Right hindlimb (tissue), 1 donor: Measurements from ENCODE around the gene FGF12.

Experiments used
- DNase-seq: peaks from one replicate; pipeline ENCODE4 v3.0.0-alpha.2; 2018

The FGF12 gene

DNA sequence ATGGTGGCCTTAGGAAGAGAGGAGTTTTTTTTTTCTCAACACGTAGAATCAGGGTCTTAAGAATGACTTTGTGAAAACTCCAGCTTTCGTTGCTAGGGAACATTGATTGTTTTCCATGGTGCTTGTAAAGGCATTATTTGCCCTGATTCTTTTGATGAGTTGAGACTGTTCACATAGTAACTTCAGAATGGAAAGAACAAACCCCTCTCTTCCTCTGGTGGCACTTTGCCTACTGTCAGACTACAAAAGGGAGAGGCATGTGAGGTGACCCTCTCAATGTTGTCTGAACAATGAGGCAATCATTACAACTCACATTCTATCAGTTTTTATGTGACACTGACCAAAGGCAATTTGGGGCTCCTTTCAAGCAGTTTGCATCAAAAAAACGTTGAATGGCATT is 477.8 kb downstream of the FGF12 start:
- DNase-seq: no peak

DNA sequence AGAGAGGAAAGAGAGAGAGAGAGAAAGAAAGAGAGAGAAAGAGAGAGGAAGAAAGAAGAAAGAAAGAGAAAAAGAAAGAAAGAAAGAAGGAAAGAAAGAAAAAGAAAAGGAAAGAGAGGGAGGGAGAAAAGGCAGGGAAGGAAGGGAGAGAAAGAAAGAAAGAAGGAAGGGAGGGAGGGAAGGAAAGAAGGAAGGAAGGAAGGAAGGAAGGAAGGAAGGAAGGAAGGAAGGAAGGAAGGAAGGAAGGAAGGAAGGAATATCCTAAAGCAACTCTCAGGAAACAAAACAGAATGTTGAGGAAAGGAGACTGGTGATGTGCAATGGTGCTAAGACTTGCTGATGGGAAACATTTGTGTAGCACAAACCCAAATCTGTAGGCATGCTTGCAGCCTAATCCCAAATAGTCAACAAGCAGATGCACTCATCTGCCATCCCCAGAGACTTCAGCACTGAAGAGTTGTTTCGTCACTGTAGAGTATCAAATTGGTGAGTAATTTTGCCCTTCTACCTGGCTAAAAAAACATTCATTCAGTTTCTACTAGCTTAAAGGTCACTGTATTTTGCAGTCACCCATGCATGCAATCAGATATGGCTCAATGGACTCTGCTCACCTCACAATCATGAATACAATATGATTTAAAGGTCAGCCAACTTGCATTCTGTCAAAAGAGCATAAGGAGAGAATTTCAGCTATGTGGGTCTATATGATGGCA is 480.3 kb downstream of the FGF12 start:
- DNase-seq: no peak

DNA sequence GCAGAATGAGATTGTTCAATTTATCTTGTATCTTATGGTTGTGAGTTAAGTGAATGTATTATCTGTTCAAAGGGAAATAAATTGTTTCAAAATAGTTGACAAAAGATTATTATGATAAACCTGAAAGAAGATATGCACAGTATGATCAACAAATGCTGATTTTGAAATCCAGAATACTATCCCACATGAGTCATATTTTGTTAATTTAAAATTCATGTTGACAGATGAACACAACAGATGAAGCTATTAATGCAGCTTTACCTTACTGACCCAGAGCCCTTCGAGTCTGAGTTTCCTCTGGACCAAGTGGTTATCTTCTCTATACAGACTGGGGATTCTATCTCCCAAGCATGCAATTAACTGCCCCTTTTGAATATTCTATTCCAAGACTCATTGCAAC is 482.8 kb downstream of the FGF12 start:
- no peak for DNase-seq

DNA sequence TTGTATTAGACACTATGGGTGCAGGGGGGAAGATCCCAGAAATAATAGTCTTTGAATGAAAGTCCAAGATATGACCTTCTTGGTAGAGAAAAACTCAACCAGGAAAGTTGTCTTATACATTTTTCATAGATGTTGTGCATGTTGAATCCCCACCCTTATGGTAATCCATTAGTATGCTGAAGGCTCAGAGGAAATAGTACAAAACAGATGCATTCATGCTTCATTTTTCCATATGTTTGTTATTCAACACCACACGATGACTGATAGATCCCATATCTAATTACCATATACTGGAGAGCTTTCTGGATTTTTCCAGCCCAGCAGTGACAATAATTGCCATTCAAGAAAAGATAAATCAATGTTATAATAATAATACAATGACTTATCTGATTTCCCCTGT is 487.4 kb downstream of the FGF12 start:
- no peak for DNase-seq

DNA sequence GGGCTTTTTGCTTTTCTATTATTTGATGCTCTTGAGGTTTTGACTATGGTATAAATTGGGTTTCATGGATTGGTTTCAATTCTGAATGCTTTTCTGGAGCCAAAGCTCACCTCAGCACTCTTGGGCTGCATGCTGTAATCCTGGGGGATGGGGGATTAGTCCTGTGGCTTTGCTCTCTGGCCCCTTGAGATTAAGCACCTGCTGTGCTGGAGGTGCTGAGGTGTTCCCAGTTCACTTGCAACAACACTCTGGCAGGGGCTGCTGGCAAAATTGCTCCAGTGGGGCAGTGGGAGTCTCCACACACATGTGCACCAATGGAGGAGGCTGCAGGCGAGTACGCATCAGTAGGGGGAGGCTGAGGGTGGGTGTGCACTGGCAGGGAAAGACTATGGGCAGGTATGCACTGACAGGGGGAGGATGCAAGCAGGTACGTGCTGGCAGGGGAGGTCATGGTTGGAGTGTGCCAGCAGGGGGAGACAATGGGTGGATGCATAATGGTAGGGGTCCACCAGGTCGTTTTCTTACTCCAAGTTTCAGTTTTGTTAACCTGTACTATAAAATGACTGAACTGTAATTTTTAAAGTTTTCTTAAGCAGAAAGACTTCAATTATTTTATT is 489.2 kb downstream of the FGF12 start:
- no peak for DNase-seq

DNA sequence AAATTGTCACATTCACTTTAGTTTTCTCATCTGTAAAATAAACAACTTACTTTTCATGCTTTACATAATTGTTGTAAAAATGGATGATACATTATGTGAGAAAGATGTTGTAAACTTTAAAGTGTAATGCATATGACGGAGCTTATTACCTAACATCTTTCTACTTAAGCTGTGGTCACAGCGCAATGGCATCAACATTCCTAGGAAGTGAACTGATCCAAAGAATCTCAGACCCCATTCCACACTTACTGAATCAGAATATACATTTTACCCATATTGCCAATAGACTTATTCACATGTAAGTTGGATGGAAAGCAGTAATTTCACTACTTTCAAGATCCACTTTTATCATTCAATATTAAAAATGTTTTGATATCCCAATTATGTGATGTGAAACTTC is 497.5 kb downstream of the FGF12 start:
- DNase-seq: no peak

DNA sequence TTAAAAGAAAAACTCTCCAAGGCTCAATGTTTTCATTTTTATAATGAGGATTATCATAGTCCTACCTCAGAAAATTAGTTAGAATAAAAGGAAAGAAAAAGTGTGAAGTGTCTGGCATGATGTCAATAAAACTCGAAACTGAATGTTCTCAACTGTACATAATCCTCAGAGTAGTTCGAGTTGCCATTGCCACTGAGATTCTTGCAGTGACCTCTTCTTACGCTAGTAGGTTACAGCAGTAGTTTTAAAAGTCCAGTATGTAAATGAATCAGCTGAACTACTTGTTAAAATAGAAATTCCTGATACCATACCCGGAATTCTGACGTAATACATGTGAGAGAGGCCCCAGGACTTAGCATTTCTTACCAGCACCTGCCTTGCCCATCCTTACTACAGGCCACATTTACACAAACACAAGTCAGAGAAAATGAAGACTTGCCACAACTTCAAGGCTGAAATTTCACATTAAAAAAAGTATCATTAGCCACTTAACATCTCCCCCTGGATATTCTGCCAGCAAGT is 502.6 kb downstream of the FGF12 start:
- DNase-seq: no peak

DNA sequence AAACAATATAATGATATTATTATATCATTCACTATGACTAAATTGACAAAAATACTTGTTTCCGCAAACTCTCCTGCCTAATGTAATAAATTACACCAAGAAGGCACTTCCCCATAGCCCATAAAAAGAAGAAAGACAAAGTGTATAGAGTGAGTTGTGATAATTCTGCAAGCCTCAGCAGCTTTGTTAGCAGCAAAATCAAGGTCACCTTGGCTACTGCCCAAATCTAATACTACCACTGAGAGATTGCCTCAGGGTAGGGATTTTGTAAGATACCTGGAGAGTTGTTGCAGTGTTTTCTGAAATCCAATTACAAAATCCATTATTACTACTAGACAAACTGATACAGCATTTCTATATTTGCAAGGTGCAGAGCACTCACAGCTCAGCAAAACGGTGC is 503.5 kb downstream of the FGF12 start:
- DNase-seq: no peak

DNA sequence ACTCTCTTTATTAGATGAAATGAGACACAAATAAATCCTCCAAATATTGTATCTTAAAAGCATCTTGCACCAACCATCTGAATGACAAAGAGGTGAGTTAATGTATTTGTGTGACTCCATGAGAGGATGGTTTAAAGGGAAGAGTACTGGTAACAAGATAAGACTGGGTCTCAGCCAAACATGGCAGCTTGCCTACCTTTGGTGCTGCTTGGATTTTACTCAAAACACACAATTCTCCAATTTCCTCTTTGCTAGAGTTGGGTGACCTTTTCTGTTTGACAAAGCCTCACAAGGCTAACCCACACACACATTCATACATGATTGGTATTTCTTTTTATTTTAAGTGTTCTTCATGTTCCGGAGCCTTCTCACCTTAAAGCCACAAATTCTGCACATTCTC is 506.4 kb downstream of the FGF12 start:
- DNase-seq: no peak

DNA sequence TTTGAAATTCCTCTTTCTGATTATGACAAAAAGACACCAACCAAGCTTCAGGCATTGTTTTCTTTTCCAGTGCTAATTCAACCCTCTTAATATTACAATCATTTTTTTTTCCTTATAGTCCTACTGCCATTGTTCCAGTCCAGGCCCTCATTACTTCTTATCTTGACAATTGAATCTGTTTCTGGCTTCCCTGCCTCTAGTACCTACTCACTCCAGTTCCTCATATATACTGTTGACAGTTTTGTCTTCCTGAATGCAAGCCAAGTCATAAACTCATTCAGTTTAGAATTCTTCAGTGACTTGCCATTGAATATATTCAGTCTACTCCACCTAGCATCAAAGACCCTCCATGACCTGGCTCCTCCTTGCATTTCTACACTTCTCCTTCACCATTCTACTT is 507.4 kb downstream of the FGF12 start:
- no peak for DNase-seq

DNA sequence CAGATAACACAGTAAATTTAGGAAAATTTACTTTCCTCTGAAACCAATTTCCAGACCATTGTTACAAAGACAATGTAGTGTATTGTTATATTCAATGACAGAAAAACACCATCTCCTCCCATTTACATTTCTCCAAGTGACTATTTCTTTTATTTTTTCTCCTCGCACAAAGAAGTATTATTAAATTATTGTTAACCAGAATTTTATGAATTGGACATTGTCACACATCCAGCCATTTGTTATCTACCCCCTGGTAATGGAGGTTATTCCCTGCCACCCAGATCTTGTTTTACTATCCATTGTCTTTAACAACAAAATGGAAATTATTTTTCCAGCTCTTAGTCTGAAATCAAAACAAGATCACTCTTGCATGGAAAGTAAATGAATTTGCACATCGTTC is 511.3 kb downstream of the FGF12 start:
- DNase-seq: no peak

DNA sequence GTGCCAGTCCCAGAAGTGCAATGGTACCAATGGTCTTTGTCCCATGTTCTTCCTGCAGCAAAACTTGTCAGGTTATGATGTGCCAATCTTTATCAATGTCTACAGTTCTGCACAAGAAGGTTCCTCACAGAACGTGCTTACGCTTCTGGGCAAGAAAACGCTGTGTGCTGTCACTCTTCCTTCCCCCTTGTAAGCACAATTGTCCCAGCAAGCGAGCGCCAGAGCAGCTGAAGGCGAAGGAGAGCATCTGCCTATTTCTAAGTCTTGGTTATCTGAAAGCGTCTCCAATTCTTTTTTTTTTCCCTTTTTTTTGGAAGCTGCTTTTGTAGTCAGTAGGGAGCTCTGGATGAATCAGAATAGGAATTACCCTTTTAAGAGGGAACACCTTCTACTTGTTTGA is 514.4 kb downstream of the FGF12 start:
- DNase-seq: no peak

DNA sequence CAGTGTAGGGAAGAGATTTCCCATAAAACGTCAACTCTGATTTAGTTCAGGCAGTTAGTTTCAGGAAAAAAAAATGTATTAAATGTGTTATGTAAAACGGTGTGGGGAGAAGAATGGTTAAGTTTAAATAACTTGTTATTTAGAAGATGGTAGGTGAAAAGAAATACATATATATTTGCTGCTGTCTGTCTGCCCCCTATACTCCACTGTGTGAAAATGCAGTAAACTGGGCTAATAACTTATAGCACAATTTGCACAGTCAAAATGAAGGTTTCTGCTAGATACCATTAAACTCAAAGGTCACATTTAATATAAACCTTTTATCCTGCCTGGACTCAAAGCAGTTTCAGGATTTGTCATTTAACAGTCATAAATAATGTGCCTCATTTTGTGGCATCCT is 515.0 kb downstream of the FGF12 start:
- DNase-seq: no peak

DNA sequence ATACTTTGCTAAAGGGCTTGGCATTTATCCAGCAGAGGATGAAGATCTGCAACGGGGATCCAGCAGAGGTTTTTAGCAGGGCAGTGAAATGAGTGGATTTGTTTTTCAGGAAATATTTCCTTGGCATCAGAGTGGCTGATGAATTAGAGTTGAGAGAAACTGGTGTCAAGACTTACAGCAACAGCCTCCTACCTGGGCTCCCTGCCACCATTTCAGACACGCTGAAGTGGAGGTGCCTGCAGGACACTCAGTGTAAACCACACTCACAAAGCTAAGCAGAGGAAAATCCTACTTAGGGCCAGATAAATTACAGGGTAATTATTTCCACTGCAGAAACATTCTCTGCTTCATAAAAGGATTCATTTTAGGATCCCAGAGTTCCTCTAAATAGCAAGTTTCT is 519.7 kb downstream of the FGF12 start:
- DNase-seq: peak; percentile 18

DNA sequence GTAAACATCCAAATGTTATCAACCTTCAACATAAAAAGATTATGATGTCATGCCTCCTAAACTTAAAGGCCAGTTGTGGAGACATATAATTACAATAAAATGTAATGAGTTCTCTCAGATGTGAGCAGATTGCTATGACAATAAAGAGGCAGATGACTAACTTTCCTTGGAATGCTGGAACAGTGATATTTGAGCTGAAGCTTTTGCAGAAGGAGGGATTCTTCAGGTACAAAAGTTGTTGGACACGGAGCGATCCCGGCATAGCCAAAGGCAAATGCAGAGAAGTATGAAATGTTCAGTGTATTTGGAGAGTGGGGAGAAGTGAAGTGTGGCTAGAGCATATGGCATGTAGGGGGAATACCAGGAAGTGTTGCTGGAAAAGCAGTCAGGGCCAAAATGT is 520.1 kb downstream of the FGF12 start:
- no peak for DNase-seq

DNA sequence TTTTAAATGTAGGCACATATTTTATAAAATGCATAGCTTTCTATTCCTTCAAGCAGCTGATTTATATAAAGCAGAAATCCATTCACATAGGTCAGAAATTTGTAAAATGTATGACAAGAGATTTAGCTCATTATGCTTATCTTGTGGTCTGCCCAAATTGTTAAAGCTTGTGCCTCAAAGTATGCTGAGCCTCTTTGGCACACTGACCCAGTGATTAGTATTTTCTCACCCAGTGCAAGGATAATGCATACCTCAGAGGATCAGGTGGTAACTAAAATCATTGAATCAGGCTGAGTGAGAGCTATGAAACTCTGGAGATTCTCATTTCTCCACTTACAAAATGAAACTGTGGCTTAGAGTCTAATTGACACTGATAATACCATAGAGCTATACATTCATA is 533.3 kb downstream of the FGF12 start:
- DNase-seq: no peak

DNA sequence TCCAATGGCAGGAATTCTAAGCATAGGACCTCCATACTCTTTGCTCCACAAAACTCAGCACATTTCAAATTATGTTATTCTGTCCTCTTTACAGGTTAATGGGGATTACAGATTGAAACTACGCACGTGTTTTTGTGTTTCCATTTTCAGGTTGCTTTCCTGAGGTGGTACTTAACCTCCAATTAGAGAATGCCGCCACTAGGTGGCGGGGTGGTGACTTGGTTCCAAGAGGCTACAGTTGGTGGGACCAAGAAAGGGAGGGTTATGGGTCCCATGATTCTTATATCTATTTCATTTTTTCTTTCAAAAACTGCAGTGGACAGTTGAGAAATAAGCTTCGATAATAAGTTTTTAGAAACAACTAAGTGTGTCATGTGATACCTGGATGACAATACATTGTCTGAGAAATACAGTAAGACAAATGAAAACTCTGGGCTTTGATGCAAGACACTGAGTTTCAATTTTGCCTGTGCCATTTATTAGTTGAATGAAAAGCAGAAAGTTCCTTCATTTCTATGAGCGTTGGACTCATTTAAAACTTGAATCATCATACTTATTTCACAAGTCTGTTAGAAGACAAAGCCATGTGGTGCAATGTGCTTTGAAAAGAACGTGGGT is 539.0 kb downstream of the FGF12 start:
- DNase-seq: peak; percentile 27

DNA sequence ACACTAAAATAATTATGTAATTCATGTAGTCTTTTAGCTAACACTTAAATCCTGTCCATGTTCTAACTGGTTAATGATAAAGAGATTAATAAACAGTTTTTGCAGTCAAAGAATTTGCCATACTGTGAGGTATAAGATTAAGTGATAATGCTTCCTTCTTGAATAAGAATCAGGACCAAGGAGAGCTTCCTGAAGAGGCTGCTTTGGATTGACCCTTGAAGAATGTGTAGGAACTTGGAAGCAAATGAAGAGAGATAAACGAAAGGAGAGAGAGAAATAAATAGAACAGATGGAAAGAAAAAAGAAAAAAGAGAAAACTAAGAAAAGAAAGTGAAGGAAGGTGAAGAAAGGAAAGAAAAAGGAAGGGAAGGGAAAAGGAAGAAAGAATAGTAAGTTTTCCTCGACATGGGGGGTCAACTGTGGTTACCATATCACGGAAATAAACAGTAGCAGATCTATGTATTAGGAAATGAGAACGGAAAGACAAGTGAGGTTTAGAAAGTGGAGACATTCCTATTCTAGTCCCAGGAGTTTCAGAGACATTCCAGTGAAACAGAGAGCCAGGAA is 539.8 kb downstream of the FGF12 start:
- no peak for DNase-seq

DNA sequence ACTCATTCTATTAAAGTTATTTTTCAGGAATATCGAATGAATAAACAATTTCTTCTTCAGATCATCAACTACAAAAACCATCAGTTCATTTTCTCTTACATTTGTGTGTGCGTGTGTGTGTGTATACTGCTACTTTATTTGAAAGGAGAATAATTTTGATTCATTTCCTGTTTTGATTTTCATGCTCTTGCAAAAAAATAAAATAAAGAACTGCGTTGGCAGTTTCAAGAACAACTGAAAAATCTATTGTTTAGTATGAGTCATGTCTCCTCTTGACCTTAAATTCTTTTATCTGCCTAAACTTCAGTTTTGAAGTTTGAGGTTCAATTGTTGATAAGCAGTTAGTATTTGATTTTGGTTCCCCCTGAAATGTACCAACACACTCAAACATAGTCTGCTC is 540.8 kb downstream of the FGF12 start:
- DNase-seq: no peak

DNA sequence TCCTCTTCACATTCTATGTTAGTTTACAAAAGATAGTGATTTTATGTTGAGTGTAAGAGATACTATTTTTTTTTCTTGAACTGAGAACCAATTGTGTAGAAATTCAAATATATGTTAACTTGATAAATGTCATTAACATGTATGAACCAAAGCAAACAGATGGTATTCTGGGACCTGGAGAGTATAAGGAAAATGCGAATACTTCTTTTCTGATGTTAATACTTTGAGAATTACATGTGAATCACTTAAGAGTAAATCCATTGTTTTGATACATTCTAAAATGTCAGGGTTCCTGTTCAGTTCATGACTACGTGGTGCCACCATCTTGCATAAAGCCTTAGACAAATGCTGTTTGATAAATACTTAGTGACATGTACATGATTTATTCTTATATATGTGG is 541.3 kb downstream of the FGF12 start:
- no peak for DNase-seq

DNA sequence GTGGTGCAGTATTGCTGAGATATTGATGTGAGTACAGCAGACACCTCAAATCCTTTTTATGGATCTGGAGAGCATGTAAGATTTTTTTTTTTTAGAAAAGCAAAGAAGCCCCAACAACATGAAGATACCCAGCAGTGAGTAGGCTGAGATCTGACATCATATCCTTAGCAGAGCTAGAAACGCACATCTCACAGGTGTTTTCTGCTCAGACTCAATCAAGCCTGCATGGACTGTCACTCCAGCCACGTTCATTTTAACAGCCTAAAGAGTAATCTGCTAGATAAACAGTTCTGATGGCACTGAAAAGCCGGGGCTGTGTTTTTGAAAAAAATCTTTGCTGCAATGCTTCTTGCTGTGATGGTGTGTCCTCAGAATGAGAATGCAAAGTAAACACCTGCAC is 544.2 kb downstream of the FGF12 start:
- no peak for DNase-seq

DNA sequence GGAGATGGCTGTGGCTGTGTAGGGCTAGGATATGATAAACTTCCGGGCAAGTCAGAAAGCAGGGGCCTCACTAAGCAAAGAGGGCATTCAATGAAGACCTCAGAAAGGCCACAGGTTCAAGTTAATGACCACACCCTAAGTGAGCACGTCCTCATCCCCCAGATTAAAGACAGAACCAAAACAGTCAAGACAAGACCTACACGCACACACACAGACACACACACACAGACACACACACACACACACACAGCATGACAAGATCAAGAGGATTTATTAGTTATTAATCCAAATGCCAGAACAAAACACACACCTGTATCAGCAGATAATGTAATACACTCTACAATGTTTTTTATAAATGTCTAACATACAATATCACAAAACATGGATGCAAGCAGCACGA is 546.2 kb downstream of the FGF12 start:
- DNase-seq: no peak

DNA sequence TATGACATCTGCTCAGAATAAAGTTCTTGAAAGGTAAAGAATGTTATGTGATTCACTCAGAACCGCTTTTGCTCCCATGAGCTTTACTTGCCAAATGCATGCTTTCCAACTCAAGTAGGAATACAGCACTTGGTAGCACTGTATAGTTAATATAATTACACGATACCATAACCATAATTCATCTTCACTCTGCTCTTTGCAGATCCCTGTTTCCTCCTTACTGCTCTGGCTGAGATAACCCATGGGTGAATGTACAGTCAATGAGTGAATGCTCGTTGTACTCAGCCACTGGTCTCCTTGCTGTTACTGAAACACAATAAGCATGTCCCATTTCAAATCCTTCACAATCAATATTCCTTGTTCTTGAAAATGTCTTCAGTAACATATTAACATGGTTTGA is 550.0 kb downstream of the FGF12 start:
- no peak for DNase-seq

DNA sequence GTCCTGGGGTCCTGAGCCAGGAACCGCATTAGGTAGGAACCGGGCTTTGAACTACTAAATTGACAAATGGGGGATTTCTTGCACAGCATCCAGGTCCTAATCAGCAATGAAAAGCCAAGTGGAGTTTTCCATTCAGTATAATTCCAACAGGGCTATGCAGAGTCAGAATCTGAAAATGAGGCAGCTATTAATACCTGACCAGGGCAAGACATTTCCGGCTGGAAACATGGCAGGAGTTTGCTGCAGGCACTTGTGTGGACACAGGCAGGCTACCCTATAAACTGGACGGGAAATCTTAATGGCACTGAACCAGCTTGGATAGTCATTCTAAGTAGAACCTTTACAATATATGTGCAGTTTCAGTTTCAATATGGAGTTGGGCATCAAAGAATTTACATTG is 553.1 kb downstream of the FGF12 start:
- no peak for DNase-seq
